SK-N-SH (cell line): ENCODE results near the gene CACNA1G. TPM values are rescaled to one million over a fixed set of nuclear protein-coding genes. Genes with fewer than 3 reads are reported as not detected.
A peak's percentile ranks its signal among the peaks of the same experiment; 100 is the strongest.

Experiments
- CTCF ChIA-PET: fragments of 300-600, 350-600 bp; formaldehyde crosslinking; extraction: SDS; loops from one replicate; lab custom pipeline; 2021; lab: Yijun Ruan, JAX
- POLR2A ChIA-PET: fragments of 350-600 bp; sonication (Branson Sonifier 250); formaldehyde crosslinking; extraction: SDS; loops from one replicate; lab custom pipeline; 2020; ENCODE audit warnings: antibody characterized with exemption, inconsistent platforms; lab: Yijun Ruan, JAX
- DNase-seq: peaks from one replicate; pipeline ENCODE4 v3.0.0; 2012
- H2AFZ ChIP-seq: fragments of 200-600 bp; sonication (generic); 2 replicates; pipeline ENCODE4 v1.8.1; 2016; ENCODE audit warnings: antibody characterized with exemption, mild to moderate bottlenecking, low read depth
- H3F3A ChIP-seq: fragments of 200-600 bp; sonication (generic); replicated peaks from 2 replicates; pipeline ENCODE3; 2016; ENCODE audit warnings: antibody characterized with exemption, mild to moderate bottlenecking; ENCODE audit not compliant: insufficient read depth
- H3K27ac ChIP-seq, 2 experiments: fragments of 200-500 bp in 1 of 2; fragments of 200-600 bp in 1 of 2; sonication (Bioruptor generic) in 1 of 2; sonication (generic), shearing (Covaris generic) in 1 of 2; 2 replicates each; pipeline versions ENCODE4 v1.5.1 to v1.6.1; 2014 to 2016; ENCODE audit warnings: low read depth in 2 of 2, inconsistent platforms in 1 of 2, low read length in 1 of 2, mild to moderate bottlenecking in 1 of 2, mixed read lengths in 1 of 2
- H3K27me3 ChIP-seq: fragments of 200-600 bp; sonication (generic), shearing (Covaris generic); 2 replicates; pipeline ENCODE4 v1.6.1; 2016; ENCODE audit warnings: mixed run types; ENCODE audit not compliant: insufficient read depth
- H3K36me3 ChIP-seq, 2 experiments: fragments of 200-500 bp in 1 of 2; fragments of 200-600 bp in 1 of 2; sonication (Bioruptor generic) in 1 of 2; sonication (generic) in 1 of 2; replicated peaks in 1 of 2; 2 replicates each; pipeline versions ENCODE3 to v1.5.1; 2014 to 2016; ENCODE audit warnings: low read length in 1 of 2, mild to moderate bottlenecking in 1 of 2; ENCODE audit not compliant: insufficient read depth in 2 of 2, control insufficient read depth in 1 of 2
- H3K4me1 ChIP-seq, 2 experiments: fragments of 200-500 bp in 1 of 2; fragments of 200-600 bp in 1 of 2; sonication (Bioruptor generic) in 1 of 2; sonication (generic), shearing (Covaris generic) in 1 of 2; 2 replicates each; pipeline versions ENCODE4 v1.5.1 to v1.6.1; 2014 to 2016; ENCODE audit warnings: low read depth in 1 of 2, low read length in 1 of 2, mixed run types in 1 of 2; ENCODE audit not compliant: insufficient read depth in 2 of 2, control insufficient read depth in 1 of 2
- H3K4me2 ChIP-seq: fragments of 200-600 bp; sonication (generic), shearing (Covaris generic); 2 replicates; pipeline ENCODE4 v1.6.1; 2017; ENCODE audit warnings: mixed run types
- H3K4me3 ChIP-seq, 2 experiments: fragments of 200-500 bp in 1 of 2; fragments of 200-600 bp in 1 of 2; sonication (Bioruptor generic) in 1 of 2; sonication (generic), shearing (Covaris generic) in 1 of 2; 2 replicates each; pipeline versions ENCODE4 v1.5.1 to v1.8.1; 2014 to 2016; ENCODE audit warnings: low read depth in 2 of 2, inconsistent platforms in 1 of 2, low read length in 1 of 2, mild to moderate bottlenecking in 1 of 2, mixed read lengths in 1 of 2, moderate library complexity in 1 of 2
- H3K79me2 ChIP-seq: fragments of 200-600 bp; sonication (generic); 2 replicates; pipeline ENCODE4 v1.8.1; 2017; ENCODE audit warnings: mild to moderate bottlenecking; ENCODE audit not compliant: insufficient read depth
- H3K9ac ChIP-seq: fragments of 200-600 bp; sonication (generic); 2 replicates; pipeline ENCODE4 v1.6.1; 2017; ENCODE audit warnings: mixed run types
- H3K9me2 ChIP-seq: fragments of 200-600 bp; sonication (generic); 2 replicates; pipeline ENCODE4 v1.6.1; 2017; ENCODE audit warnings: mixed run types
- H3K9me3 ChIP-seq: fragments of 200-600 bp; sonication (generic); 2 replicates; pipeline ENCODE4 v1.6.1; 2017; ENCODE audit warnings: mixed run types, mild to moderate bottlenecking, moderate library complexity
- H4K20me1 ChIP-seq: fragments of 200-600 bp; sonication (generic); 2 replicates; pipeline ENCODE4 v1.6.1; 2017; ENCODE audit warnings: mild to moderate bottlenecking, mixed run types; ENCODE audit not compliant: insufficient read depth
- ELF1 ChIP-seq: IDR thresholded peaks from 2 replicates; pipeline ENCODE4 v1.4.0; 2012
- FOXJ3 ChIP-seq: sonication (generic); formaldehyde crosslinking; IDR thresholded peaks from 2 replicates; pipeline ENCODE4 v1.5.1; 2020; ENCODE audit warnings: mild to moderate bottlenecking, missing genetic modification reagents
- FOXM1 ChIP-seq: IDR thresholded peaks from 2 replicates; pipeline ENCODE4 v1.4.0; 2012; ENCODE audit warnings: low read depth, mild to moderate bottlenecking
- JUND ChIP-seq: IDR thresholded peaks from 2 replicates; pipeline ENCODE4 v1.4.0; 2012
- NFIC ChIP-seq: IDR thresholded peaks from 2 replicates; pipeline ENCODE4 v1.4.0; 2012; ENCODE audit warnings: borderline replicate concordance
- NRF1 ChIP-seq: IDR thresholded peaks from 2 replicates; pipeline ENCODE4 v1.6.1; 2012; ENCODE audit warnings: low read depth, mild to moderate bottlenecking, low read length
- POLR2AphosphoS5 ChIP-seq: IDR thresholded peaks from 2 replicates; pipeline ENCODE4 v1.6.1; 2012; ENCODE audit warnings: low read depth, low read length
- RAD21 ChIP-seq: IDR thresholded peaks from 2 replicates; pipeline ENCODE4 v1.6.1; 2012; ENCODE audit warnings: mild to moderate bottlenecking, low read length
- RFX5 ChIP-seq: IDR thresholded peaks from 2 replicates; pipeline ENCODE4 v1.6.1; 2012; ENCODE audit warnings: mild to moderate bottlenecking, improper control_type of control experiment, low read length
- RXRA ChIP-seq: IDR thresholded peaks from 2 replicates; pipeline ENCODE4 v1.4.0; 2012; ENCODE audit warnings: low read depth, mild to moderate bottlenecking, borderline replicate concordance
- TEAD4 ChIP-seq: IDR thresholded peaks from 2 replicates; pipeline ENCODE4 v1.4.0; 2012; ENCODE audit warnings: mild to moderate bottlenecking, borderline replicate concordance; ENCODE audit not compliant: insufficient read depth
- WGBS: methylation state at CpG from one replicate; pipeline ENCODE4 v1.1.6; 2017; ENCODE audit warnings: low lambda C conversion rate; 5-methylcytosine and 5-hydroxymethylcytosine counted together
- polyA plus RNA-seq, 3 experiments: library from polyadenylated mRNA; depleted of rRNA; stranded (reverse); fragments of >200 nt; gene quantifications; 2 replicates each; pipeline ENCODE4 v1.2.3, GENCODE V29; 2012
- TF ChIP-seq, protein P1 (sequence below): IDR thresholded peaks from 2 replicates; pipeline ENCODE4 v1.6.1; 2012; ENCODE audit warnings: mild to moderate bottlenecking, low read depth, low read length, moderate library complexity
- TF ChIP-seq, protein P2 (sequence below): fragments of 200-600 bp; sonication (generic); IDR thresholded peaks from 2 replicates; pipeline ENCODE4 v1.6.1; 2017; ENCODE audit warnings: antibody characterized with exemption, mild to moderate bottlenecking, moderate library complexity
- TF ChIP-seq, protein P3 (sequence below): IDR thresholded peaks from 2 replicates; pipeline ENCODE4 v1.4.0; 2012; ENCODE audit warnings: low read depth
- TF ChIP-seq, protein P4 (sequence below): IDR thresholded peaks from 2 replicates; pipeline ENCODE4 v1.4.0; 2012; ENCODE audit warnings: low read depth, borderline replicate concordance

CACNA1G gene
- polyA plus RNA-seq, 1 of the 3 experiments (the other 2 are of a cell fraction): 0.21 TPM

DNA sequence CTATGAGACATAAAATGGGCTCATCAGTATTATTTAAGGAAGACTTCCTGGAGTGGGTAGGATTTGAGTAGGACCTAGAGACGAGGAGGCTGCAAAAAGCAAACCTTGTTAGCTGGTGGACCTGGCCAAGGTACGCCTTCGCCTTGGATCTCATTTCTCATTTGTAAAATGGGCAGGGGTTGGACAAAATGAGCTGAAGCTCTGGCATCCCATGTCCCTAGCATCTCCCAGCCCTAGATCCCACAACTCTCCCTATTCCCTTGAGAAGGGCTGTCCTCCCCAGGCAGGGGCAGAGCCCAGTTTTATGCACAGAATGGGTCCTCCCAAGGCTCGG lies 13.8 kb upstream of the CACNA1G start:
- TF ChIP-seq POLR2AphosphoS5 (no peak), RFX5 (no peak), NFIC (no peak)
- TF ChIP-seq, protein P1, sequence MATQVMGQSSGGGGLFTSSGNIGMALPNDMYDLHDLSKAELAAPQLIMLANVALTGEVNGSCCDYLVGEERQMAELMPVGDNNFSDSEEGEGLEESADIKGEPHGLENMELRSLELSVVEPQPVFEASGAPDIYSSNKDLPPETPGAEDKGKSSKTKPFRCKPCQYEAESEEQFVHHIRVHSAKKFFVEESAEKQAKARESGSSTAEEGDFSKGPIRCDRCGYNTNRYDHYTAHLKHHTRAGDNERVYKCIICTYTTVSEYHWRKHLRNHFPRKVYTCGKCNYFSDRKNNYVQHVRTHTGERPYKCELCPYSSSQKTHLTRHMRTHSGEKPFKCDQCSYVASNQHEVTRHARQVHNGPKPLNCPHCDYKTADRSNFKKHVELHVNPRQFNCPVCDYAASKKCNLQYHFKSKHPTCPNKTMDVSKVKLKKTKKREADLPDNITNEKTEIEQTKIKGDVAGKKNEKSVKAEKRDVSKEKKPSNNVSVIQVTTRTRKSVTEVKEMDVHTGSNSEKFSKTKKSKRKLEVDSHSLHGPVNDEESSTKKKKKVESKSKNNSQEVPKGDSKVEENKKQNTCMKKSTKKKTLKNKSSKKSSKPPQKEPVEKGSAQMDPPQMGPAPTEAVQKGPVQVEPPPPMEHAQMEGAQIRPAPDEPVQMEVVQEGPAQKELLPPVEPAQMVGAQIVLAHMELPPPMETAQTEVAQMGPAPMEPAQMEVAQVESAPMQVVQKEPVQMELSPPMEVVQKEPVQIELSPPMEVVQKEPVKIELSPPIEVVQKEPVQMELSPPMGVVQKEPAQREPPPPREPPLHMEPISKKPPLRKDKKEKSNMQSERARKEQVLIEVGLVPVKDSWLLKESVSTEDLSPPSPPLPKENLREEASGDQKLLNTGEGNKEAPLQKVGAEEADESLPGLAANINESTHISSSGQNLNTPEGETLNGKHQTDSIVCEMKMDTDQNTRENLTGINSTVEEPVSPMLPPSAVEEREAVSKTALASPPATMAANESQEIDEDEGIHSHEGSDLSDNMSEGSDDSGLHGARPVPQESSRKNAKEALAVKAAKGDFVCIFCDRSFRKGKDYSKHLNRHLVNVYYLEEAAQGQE: no peak
- H3K9ac ChIP-seq: peak overlapping the region; percentile 79; the same call in 1 of the 2 replicates
- 50% methylated on average over 4 of the region's 4 CpGs for WGBS
- H3K27me3 ChIP-seq: no peaks in the 10 kb centered on the region
- H3K4me1 ChIP-seq: peaks cover 7 to 30% of the 10 kb centered on the region in 2 experiments; a peak in 3 of 4 replicates
- H3K9me2 ChIP-seq: no peaks in the 10 kb centered on the region
- ChIA-PET POLR2A (no interaction called here), CTCF (interaction anchor here (0.6 to 24.2 kb wide), 44 partner anchors 9 to 692 kb away, joined by 3 to 1212 read pairs (median 4); partner anchors contain the start of genes EPN3, NME1 and RSAD1)
- no peak overlapping the region for H2AFZ ChIP-seq
- H3K9me3 ChIP-seq: no peaks in the 10 kb centered on the region
- peaks cover 16% of the 10 kb centered on the region for H3K79me2 ChIP-seq
- H3K4me2 ChIP-seq: peak overlapping the region; percentile 98; the same call in 1 of the 2 replicates
- no peak overlapping the region; a peak in 1 of 4 replicates for H3K27ac ChIP-seq
- H3F3A ChIP-seq: peaks cover 6% of the 10 kb centered on the region
- no peaks in the 10 kb centered on the region for H4K20me1 ChIP-seq
- peaks cover 12 to 25% of the 10 kb centered on the region in 2 experiments for H3K36me3 ChIP-seq
- DNase-seq: no peak
- H3K4me3 ChIP-seq: peak overlapping the region; percentile 70 to 76; a peak in 3 of 4 replicates

DNA sequence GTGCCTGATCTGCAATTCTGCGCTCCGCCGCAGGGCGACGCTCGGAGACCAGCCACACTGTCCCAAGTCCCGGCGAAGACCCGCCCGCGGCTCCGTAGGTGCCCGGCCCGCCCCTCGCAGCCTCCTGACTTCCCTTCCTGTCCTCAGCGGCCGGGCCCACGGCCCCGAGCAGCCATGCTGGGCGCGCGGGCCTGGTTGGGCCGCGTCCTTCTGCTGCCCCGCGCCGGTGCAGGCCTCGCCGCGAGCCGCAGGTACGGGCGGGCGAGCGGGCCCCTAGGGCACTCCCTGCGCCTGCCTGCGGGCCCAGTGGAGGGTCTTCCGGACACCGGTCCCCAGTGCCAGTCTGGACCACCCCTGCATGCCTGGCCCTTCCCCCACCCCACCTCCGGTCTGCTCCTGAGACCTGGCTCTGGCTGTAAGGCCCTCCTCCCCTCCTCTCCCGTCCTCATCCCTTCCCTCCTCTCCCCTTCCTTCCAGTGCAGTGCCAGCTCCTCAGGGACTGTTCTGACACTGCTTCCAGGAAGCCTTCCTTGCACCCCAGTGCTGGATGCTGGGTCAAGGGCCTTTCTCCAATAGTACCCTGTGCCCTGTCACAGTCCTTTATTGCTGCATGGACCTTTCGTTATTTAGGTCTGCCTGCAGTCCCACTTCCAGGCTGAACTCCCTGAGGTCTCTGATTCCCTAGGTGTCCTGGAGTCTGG lies 13.3 kb upstream of the CACNA1G start, which contains the start of gene SPATA20:
TSS of gene SPATA20 (plus strand) at position 140 of the 701 bp plus-strand sequence. CDS start at position 175, 35 bp downstream.
- peak within 1 kb of the TSS; percentile 59 for H2AFZ ChIP-seq
- no peaks in the 10 kb centered on the region for H3K27me3 ChIP-seq
- peak within 1 kb of the TSS in 1 of 2 experiments; percentile 78; a peak in 2 of 4 replicates for H3K27ac ChIP-seq
- H3K36me3 ChIP-seq: peaks cover 16 to 27% of the 10 kb centered on the region in 2 experiments
- 4% methylated on average over 20 of the region's 42 CpGs for WGBS
- peaks cover 6% of the 10 kb centered on the region for H3F3A ChIP-seq
- H3K9ac ChIP-seq: peak within 1 kb of the TSS; percentile 79
- no peaks in the 10 kb centered on the region for H3K9me2 ChIP-seq
- no peaks in the 10 kb centered on the region for H3K9me3 ChIP-seq
- H3K4me2 ChIP-seq: peak within 1 kb of the TSS; percentile 98
- ChIA-PET POLR2A (interaction anchor here (0.7 kb wide), 1 partner anchor 8 kb away, joined by 3 read pairs; no protein-coding TSS in a partner anchor), CTCF (interaction anchor here (0.7 to 24.2 kb wide), 34 partner anchors 9 to 691 kb away, joined by 3 to 1212 read pairs (median 4); partner anchors contain the start of genes EPN3, RSAD1 and TMEM92)
- peak within 1 kb of the TSS; percentile 70 to 76 for H3K4me3 ChIP-seq
- peaks cover 16% of the 10 kb centered on the region for H3K79me2 ChIP-seq
- peak; percentile 99 for DNase-seq
- no peaks in the 10 kb centered on the region for H4K20me1 ChIP-seq
- H3K4me1 ChIP-seq: peaks cover 7 to 30% of the 10 kb centered on the region in 2 experiments; a peak in 3 of 4 replicates
- TF ChIP-seq RAD21 (peak; percentile 100), NRF1 (no peak), ELF1 (no peak), RXRA (no peak), TEAD4 (no peak), RFX5 (no peak), FOXM1 (no peak), FOXJ3 (CRISPR knock-in tag) (no peak), JUND (no peak)
- TF ChIP-seq, protein P2, sequence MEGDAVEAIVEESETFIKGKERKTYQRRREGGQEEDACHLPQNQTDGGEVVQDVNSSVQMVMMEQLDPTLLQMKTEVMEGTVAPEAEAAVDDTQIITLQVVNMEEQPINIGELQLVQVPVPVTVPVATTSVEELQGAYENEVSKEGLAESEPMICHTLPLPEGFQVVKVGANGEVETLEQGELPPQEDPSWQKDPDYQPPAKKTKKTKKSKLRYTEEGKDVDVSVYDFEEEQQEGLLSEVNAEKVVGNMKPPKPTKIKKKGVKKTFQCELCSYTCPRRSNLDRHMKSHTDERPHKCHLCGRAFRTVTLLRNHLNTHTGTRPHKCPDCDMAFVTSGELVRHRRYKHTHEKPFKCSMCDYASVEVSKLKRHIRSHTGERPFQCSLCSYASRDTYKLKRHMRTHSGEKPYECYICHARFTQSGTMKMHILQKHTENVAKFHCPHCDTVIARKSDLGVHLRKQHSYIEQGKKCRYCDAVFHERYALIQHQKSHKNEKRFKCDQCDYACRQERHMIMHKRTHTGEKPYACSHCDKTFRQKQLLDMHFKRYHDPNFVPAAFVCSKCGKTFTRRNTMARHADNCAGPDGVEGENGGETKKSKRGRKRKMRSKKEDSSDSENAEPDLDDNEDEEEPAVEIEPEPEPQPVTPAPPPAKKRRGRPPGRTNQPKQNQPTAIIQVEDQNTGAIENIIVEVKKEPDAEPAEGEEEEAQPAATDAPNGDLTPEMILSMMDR: peak; percentile 99
- TF ChIP-seq, protein P1: 0 out of 2 replicates have a peak, but pooled peaks have one; percentile 67
- TF ChIP-seq, protein P3, sequence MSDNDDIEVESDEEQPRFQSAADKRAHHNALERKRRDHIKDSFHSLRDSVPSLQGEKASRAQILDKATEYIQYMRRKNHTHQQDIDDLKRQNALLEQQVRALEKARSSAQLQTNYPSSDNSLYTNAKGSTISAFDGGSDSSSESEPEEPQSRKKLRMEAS: peak; percentile 81; the same call in 1 of the 2 replicates
- TF ChIP-seq, protein P4, sequence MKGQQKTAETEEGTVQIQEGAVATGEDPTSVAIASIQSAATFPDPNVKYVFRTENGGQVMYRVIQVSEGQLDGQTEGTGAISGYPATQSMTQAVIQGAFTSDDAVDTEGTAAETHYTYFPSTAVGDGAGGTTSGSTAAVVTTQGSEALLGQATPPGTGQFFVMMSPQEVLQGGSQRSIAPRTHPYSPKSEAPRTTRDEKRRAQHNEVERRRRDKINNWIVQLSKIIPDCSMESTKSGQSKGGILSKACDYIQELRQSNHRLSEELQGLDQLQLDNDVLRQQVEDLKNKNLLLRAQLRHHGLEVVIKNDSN: no peak
